Limb (tissue), 2 donors: ENCODE data around the gene WDR91.

Source experiments
- DNase-seq, 2 donors: peaks; one replicate each; pipeline ENCODE4 v3.0.0-alpha.2; 2016; ENCODE audit errors: extremely low spot score in 2 of 2

Gene WDR91

DNA sequence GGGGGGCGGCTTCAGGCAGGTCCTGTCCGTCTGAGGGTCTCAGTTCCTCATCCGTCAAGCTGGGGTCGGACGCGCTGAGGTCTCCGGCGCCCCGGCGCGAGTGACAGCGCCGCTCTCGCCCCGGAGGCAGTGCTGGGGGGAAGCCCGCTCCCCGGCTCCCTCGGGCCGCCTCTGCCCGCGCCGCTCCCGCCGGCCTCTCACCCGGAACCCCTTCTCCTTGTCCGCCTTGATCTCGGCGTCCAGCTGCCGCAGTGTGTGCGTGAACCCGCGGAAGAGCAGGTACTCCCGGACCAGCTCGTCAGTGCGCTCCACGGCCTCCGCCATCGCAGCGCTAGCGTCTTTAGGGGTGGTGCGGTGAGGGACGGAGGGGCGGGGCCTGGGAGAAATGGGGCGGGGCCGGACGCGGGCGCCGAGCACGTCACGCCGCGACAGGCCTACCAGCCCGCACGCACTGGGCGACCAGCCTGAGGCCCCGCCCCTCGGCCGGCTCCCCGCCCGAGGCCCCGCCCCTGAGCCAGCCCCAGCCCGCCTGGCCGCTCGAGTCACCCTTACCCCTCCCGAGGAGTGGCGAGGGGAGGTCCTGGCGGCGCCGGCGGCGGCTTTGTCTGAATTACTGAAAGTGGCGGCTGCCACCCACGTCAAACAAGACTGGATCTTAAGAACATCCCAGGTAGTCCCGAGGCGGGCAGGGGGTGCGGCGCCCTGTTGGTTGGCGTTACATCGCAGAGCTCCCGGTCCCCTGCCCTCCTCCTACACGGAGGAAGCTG, at the start of gene WDR91:
Gene WDR91 (minus strand): TSS at position 348 of the 767 bp plus-strand sequence. CDS start 24 bp downstream, at position 324.
- peak; percentile 95 to 99 for DNase-seq

DNA sequence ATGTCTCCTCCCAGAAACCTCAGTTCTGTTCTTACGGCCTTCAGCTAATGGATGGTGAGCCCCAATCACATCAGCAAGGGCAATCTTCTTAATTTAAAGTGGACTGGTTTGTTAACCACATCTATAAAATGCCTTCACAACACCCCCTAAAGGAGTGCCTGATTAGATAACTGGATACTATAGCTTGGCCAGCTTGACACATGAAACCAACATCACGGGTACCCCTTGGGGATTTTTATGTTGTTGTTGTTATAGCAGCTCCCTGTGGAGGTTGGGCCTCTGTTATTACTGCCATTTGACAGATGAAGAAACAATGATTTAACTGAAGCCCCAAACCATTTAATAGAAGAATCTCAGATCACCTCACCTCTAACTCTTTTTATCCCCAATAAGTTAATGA, 49.1 kb upstream of the WDR91 start:
- DNase-seq: no peak

DNA sequence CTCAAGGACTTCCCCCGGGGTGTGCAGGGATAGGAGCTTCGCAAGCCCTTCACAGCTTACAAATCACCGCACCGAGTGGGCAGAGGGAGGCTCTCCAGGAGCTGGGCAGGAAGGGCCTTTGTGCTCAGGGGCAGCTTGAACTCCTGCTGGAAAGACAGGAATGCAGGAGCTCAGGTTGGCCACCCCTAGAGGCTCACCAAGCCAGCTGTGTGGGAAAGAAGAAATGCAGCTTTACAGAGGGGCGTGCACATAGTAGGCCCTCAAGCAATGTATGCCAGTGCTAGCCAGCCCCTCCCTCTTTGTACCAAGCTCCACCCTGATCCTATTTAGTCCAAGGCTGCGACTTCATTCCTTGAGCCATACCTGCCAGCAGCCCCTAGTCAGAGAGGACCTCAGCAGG, 48.4 kb upstream of the WDR91 start:
- DNase-seq: no peak

- DNase-seq: no peak
Measured at GRCh38 chr7:135258585-135258984, 47.3 kb upstream of the WDR91 start.

DNA sequence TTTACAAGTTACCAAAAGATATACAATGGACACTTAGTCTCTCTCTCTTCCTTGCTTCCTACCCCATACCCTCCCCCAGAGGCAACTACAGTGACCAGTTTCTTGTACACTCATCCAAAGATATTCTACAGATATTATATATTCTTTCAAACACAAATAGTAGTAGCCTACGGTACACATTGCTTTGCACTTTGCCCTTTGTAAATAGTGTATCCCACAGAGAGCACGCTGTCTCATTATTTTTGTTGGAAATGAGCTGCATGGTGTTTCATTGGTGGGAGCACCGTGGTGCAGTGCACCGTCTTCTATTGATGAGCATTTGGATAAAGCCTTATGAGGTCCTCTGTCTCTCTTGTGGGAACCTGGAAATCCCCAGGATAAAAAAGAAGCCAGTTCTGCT, 46.5 kb upstream of the WDR91 start:
- no peak for DNase-seq

DNA sequence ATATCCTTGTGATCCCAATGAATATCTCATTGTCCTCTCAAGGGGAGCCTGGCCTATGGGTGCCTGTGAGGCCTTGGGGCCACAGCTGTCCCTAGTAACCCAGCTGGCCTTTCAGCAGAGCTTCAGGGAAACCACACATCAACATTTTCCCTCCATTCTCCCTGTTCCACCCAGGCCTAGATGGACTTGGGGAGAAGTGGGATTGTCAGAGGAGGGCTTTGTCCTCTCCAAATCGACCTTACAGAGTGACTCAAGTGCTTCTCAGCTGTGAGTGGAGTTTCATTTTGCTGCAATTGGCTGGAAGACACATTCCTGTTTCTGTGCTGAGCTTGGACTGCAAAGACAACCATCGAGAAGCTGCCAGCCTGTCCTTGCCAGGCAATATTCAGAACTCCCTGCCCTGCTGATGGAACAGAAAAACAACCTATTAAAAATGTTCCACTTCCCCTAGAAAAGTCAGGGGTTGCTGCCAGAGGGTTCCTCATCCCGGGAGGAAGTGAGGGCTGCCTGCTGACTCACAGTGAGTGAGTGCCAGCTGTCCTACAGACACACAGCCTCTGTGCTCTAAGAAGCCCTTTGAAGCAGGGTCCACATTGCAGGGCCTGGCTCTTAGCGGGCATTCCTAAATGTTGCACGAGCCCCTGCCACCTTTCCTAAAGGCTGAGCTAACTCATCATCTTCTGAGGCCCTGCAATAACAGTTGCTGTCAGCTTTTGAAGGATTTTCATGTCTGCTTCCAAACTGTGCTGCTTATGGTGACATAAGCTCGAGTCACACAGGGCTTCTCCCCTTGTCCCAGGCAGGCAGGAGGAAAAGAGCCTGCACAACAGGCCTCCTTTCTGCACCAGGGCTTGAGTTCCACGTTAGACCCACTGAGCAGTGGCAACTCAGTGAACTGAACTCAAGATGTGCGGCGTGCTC, 42.8 kb upstream of the WDR91 start:
- peak; percentile 41 to 56 for DNase-seq

GRCh38 chr7:135251496-135252391, 40.4 kb upstream of the WDR91 start:
- DNase-seq: no peak

GRCh38 chr7:135248546-135248945, 37.2 kb upstream of the WDR91 start:
- DNase-seq: no peak

GRCh38 chr7:135247746-135248471, 36.6 kb upstream of the WDR91 start:
- DNase-seq: no peak

DNA sequence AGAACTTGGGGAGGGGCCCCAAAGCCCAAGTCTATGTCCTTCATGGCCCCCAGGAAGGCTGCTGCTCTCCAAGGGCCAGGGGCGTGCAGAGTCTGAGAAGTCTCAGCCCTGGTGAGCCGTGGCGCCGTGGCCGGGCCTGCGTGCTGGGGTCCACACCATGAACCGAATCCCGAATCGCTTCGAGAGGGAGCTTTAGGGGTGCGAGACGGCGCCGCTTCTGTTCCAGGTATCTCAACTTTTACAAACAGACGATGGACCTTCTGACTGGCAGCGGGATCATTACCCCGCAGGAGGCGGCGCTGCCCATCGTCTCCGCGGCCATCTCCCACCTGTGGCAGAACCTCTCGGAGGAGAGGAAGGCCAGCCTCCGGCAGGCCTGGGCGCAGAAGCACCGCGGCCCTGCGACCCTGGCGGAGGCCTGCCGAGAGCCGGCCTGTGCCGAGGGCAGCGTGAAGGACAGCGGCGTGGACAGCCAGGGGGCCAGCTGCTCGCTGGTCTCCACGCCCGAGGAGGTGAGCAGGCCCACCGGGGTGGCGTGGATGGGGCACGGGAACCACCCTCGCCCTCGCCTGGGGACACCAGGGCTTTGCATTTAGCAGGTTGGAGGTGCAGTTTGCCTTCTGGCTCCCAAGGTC, 35.0 kb upstream of the WDR91 start:
- no peak for DNase-seq

- no peak for DNase-seq
Measured at GRCh38 chr7:135245226-135246190, 34.2 kb upstream of the WDR91 start.

- no peak for DNase-seq
Measured at GRCh38 chr7:135242096-135242684, 30.9 kb upstream of the WDR91 start.

- no peak for DNase-seq
Measured at GRCh38 chr7:135240441-135240840, 29.1 kb upstream of the WDR91 start.

- DNase-seq: no peak
Measured at GRCh38 chr7:135239263-135239662, 27.9 kb upstream of the WDR91 start.

DNA sequence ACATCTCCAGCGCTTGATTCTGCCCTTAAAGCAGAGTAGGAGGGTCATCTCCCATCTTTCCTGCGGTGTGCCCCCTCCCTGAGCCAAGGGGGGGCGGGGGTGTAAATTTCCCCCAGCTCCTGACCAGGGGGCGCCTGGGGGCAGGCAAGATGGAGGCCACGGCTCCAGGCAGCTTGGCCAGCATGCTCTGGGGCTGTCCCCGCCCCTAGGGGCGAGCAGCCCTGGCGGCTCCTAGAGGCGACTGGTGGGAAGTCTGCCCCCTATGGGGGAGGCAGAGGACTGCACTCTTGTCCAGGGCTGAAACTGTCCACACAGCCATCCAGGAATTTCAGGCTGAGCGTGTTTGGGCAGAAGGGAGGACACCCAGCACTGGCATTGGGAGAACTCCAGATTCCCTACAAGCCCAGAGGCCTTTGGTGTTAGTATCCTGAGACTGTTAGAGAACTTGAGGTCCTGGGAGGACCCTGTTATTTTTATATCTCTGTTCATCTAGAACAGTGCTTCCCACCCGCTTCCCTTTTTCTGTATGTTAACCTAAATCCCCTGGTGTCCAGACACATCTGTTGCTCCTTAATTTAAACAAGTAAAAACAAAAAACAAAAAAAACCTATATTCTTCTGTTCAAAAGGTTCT, 26.9 kb upstream of the WDR91 start:
- DNase-seq: no peak

DNA sequence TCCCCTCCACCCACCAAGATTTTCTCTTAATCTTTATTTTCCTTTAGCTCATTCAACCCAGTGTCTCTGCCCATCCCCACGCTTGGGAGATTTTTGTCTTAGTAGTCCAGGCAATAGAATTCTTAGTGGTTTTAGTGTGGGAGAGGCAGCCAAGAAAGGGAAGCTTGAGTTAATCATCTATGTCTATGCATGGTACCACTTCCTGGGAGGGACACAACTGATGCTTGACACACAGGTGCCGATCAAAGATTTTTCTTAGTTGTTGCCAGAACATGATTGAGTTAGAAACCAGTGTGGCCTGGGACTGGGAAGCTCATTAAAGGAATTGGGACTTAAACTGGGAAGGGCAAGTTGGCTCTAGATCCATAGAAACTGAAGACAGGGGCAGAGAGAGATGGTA, 25.4 kb upstream of the WDR91 start:
- no peak for DNase-seq

DNA sequence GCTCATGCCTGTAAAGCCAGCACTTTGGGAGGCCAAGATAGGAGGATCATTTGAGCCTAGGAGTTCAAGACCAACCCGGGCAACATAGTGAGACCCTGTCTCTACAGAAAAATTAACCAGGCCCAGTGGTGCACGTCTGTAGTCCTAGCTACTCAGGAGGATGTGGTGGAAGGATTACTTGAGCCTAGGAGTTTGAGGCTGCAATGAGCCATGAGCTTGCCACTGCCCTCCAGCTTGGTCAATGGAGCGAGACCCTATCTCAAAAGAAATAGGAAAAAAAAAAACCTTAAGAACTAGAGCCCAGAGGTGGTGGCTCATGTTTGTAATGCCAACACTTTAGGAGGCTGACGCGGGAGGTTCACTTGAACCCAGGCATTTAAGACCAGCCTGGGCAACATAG, 24.5 kb upstream of the WDR91 start:
- no peak for DNase-seq

GRCh38 chr7:135234727-135235126, 23.4 kb upstream of the WDR91 start:
- no peak for DNase-seq
